NCI-H187 (cell line): ENCODE measurements around the gene OR4N2.
"Not testable (repeated sequence)": the region's sequence is repeated elsewhere in the genome, so short reads cannot be mapped to it uniquely, and the experiment has no call there.

Source experiments
- DNase-seq, 2 experiments: peaks; one replicate each; lab custom pipeline; 2025; lab: John Stamatoyannopoulos, UW

The OR4N2 gene, protein sequence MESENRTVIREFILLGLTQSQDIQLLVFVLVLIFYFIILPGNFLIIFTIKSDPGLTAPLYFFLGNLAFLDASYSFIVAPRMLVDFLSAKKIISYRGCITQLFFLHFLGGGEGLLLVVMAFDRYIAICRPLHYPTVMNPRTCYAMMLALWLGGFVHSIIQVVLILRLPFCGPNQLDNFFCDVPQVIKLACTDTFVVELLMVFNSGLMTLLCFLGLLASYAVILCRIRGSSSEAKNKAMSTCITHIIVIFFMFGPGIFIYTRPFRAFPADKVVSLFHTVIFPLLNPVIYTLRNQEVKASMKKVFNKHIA

DNA sequence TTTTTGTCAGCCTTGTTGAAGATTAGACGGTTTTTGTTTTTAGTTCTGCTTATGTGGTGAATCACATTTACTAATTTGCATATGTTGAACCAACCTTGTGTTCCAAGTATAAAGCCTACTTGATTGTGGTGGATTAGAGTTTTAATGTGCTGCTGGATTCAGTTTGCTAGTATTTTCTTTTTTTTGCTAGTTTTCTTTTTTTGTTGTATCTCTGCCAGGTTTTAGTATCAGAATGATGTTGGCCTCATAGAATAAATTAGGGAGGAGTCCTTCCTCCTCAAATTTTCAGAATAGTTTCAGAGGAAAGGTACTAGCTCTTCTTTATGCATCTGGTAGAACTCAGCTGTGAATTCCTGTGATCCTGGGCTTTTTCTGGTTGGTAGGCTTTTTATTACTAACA lies at the start of gene OR4N2:
OR4N2 (plus strand) TSS at position 301 of the 400 bp plus-strand sequence. CDS start 23,679 bp downstream, outside the sequence.
- DNase-seq, result not testable (repeated sequence)

DNA sequence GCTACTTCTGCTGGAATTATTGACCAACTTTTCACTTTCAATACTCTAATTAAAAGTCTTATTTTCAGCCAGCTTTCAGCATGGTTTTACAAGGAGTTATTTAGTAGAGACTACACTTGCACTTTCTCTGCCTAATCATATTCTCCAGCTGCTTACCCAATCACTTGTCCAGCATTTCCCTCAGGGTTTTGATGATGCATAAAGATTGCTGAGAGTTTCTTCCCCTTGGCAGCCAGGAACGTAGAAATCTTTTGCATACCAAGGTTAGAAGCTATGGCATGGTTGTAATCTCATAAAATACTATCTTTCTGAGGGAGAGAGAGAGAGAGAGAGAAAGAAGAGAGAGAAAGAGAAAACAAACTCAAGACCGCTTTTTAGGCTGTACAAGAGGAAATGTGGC lies 49.4 kb upstream of the OR4N2 start:
- no peak for DNase-seq

DNA sequence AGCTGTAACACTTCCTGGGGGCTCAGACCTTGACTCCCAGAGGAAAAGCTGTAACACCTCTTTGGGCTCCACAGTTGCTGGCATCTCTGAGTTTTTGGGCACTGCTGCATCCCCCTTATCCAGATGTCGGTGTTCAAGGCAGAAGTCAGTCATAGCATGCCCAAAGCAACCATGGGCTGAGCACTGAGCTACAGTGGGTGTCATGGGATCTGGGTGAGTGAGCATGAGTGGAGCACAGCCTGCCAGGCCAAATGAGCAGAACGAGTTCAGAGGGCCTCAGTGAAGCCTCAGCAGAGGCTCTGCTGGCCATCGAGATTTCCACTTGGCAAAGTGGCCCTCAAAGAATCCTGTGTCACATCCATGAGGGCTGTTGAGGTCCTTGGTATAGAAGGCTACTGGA lies 32.1 kb upstream of the OR4N2 start:
- not testable (repeated sequence) for DNase-seq

DNA sequence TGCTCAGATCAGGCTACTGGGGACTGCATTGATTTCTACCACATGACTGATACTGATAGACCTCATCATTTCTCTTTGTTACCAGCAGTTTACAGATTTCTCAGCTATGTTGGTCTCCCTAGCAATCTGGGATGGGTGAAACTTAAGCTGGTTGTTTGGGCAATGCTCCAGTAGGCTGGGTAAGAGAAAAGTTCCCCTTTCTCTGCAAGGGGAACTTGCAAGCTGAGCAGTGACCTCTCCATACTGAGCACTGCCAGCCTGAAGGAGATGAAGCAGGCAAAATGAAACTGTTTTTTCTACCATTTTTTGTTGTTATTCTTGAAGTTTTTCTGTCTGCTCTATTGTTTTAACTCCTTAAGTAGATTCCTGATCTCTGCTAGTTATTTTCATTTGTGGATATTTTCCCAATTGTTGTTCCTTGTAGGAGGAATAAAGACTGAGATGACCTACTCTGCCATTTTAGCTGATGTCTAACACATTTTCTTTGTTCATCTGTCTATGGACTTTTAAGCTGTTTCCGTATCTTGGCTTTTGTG lies 31.6 kb upstream of the OR4N2 start:
- DNase-seq, result no peak

DNA sequence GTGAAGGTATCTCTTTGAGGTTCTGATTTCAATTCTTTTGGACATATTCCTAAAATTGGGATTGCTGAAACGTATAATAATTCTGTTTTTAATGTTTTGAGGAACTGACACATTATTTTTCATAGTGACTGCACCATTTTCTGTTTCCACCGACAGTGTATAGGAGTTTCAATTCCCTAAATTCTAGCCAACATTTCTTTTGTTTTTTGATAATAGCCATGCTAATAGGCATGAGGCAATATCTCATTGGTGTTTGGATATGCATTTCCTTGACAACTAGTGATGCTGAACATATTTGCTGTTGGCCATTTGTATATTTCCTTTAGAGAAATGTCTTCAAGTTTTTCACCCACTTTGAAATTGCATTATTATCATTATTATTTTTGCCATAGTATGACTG lies 31.1 kb upstream of the OR4N2 start:
- DNase-seq, result not testable (repeated sequence)

DNA sequence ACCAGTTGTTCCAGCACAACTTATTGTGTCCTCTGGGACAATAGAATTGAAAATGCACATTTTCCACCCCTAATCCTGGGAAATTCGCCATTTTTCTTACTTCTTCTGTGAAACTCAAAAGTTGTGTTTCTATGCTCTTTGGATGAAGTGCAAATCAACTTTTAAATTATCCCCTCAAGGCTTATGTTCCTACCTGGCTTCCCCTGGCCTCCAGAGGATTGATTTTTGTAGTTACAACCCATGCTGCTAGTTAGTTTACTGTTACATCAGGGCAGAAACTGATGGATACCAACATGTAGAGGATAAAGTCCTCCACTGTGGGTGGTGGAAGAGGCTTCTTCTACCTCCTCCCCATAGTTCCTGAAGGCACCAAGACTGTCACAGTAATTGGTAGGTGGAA lies 30.4 kb upstream of the OR4N2 start, which contains the start of gene OR4M1:
OR4M1 (plus strand) TSS at position 301 of the 400 bp plus-strand sequence. CDS start 6,819 bp downstream, outside the sequence.
- not testable (repeated sequence) for DNase-seq

DNA sequence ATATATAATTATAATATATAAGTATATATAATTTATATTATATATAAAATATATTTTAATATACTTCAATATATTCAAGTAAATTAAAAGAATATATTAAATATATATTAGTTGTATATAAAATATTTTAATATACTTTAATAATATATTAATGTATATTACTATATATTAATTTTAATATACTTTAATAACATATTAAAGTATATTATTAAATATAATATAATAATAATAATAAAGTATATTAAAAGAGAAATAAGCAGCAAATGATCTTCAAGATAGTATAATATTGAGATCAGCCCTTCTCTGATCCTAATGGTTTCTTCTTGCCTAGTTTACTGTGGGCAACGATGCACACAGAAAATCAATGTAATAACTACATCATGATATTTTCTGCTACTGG lies 28.0 kb upstream of the OR4N2 start:
- DNase-seq, result no peak

DNA sequence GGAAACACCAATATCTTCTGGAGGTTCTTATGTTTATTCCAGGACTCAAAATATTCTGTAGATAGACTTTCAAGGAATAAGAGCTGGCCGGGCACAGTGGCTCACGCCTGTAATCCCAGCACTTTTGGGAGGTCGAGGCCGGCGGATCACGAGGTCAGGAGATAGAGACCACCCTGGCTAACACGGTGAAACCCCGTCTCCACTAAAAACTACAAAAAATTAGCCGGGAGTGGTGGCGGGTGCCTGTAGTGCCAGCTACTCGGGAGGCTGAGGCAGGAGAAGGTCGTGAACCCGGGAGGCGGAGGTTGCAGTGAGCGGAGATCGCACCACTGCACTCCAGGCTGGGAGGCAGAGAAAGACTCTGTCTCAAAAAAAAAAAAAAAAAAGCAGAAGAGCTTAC lies 17.7 kb upstream of the OR4N2 start:
- not testable (repeated sequence) for DNase-seq

DNA sequence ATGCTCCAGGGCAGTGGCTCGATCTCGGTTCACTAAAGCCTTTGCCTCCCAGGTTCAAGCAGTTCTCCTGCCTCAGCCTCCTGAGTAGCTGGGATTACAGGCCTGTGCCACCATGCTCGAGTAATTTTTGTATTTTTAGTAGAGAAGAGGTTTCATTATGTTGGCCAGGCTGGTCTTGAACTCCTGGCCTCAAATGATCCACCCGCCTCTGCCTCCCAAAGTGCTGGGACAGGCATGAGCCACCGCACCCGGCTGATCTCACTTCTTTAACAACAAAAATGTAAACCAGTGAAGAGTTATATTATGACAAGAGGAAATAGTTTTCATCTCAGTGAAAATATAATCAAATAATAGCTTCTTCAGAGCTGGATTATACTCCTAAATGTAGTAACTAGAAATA lies 16.3 kb upstream of the OR4N2 start:
- not testable (repeated sequence) for DNase-seq

DNA sequence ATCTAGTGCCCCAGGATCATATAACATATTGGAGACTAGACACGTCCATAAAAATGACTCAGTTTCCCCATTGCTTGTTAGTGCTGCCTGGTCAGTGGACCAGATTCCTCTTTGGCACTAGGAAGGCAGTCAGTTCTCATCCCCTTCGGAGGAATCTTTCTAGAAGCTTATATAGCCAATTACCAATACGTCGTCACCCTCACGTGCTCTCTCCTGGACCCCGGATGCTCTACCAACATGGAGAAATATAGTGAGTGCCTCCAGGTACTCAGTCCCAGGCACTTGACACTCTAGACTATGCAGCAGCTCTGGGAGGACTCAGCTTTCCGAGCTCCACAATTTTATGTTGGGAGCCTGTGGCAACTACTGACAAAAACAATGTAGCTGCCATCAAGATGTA lies 15.4 kb upstream of the OR4N2 start:
- not testable (repeated sequence) for DNase-seq

DNA sequence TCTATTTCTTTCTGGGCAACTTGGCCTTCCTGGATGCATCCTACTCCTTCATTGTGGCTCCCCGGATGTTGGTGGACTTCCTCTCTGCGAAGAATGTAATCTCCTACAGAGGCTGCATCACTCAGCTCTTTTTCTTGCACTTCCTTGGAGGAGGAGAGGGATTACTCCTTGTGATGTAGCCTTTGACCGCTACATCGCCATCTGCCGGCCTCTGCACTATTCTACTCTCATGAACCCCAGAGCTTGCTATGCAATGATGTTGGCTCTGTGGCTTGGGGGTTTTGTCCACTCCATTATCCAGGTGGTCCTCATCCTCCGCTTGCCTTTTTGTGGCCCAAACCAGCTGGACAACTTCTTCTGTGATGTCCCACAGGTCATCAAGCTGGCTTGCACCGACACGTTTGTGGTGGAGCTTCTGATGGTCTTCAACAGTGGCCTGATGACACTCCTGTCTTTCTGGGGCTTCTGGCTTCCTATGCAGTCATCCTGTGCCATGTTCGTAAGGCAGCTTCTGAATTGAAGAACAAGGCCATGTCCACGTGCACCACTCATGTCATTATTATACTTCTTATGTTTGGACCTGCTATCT lies 7.0 kb upstream of the OR4N2 start:
- DNase-seq, result not testable (repeated sequence)

DNA sequence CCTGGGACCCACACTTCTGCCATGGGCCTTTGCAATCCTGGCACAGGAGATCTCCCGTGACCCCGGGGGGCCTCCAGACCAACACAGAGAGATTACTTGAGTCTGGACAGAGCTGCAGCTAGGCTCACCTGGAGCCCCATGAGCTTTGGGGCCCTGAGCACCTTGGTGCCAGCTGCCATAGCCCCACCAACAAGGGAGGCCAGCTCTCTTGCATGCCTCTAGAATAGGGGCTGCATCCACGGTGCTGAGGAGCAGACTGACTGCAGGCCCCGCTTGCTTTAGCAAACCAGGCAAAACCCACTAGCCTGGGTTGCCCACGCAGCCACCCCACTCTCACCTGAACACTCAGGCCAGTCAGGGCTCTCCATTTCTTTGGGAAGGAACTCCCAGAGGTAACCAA lies 3.7 kb upstream of the OR4N2 start:
- DNase-seq, result no peak

DNA sequence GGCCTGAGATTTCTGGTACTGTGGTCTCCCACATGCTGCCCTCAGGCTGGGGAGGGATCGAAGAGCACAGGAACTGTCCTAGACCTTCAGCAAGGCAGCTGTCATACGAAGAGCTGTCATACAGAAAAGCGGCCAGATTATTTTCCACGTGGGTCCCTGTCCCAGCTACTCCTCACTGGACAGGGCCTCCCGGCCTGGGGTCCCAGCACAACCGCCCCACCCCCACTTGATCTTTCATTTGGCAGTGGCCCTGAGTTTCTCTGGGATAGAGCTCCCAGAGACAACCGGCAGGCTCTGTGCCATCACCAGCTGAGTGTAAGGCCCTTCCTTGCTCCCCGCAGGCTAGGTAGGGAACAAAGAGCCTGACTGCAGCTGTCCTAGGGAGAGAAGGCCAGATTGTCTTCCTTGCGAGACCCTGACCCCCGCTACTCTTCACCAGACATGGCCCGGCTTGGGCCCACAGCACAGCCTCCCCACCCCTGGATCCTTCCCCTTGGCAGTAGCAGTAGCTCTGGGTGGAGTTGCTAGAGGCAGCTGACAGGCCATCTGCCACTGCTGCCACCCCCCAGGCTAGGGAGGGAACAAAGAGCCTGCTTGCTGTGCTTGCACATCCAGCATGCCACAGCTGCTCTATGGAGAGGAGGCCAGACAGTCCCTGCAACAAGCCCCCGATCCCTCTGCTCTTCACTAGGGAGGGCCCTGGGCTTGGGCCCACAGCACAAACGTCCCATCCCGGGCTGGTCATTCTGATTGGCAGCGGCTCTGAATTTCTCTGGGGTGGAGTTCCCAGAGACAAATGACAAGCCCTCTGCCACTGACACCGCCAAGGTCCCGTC lies 3.1 kb upstream of the OR4N2 start:
- DNase-seq, result no peak

DNA sequence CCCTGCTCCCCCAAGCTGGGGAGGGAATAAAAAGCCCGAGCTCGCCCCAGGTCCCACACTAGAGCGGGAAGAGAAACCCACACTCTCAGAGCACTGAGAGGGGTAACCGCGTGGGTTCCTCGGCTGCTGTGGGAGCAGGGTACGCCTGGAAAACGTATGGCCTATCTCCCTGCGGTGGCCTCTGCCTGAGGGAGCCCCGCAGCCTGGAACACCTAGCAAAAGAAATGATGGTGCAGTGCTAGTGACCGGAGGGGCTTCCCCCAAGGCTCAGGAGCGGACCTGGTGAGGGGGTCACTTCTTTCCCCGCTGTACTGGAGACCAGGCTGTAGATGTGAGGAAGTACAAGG lies 2.5 kb upstream of the OR4N2 start:
- no peak for DNase-seq

DNA sequence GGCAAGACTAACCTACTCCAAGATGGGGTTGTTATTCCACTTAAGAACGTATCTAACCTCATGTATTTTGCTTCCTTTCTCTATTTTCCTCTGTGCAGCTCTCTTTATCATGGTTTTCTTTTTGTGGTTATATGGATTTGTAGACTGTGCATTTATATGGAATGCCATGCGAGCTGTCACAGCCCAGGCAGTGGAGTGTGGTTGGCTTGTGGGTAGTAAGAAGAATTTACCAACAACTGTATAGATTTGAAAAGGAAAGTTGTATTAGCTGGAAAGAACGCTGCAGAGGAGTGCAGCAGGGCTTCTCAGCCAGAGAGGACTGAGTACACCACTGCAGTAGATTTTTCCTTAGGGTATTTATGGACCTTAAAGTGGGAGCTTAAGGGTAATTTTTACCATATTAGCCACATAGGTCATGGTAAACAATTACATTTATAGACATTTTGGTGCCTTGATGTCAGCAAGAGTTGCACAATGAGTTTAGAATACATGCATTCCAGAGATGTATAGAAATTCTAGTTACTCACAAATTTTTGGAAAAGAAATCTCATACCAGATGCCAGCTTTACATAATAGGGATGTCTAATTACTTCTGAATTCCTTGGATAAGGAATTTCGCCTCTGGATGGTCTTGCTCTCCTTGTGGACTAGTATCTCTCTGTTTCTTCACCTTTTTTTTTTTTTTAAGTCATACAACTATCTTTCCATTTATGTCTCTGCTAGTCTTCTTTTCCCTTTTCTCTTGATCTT lies 9.8 kb downstream of the OR4N2 start:
- DNase-seq, result not testable (repeated sequence)

DNA sequence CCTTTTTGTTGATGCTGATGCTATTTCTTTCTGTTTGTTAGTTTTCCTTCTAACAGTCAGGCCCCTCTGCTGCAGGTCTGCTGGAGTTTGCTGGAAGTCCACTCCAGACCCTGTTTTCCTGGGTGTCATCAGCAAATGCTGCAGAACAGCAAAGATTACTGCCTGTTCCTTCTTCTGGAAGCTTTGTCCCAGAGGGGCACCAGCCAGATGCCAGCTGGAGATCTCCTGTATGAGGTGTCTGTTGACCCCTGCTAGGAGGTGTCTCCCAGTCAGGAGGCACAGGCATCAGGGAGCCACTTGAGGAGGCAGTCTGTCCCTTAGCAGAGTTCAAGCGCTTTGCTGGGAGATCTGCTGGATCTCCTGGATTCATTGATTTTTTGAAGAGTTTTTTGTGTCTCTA lies 16.3 kb downstream of the OR4N2 start:
- DNase-seq, result not testable (repeated sequence)

DNA sequence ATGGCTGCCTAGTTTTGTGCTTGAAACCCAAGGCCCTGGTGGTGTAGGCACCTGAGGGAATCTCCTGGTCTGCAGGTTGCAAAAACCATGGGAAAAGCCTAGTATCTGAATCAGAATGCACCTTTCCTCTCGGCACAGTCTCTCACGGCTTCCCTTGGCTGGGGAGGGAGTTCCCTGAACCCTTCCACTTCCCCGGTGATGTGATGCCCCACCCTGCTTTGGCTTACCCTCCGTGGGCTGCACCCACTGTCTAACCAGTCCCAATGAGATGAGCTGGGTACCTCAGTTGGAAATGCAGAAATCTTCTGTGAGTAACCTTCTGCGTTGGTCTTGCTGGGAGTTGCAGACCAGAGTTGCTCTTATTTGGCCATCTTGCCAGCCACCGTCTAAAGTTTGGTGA lies 17.4 kb downstream of the OR4N2 start:
- not testable (repeated sequence) for DNase-seq

DNA sequence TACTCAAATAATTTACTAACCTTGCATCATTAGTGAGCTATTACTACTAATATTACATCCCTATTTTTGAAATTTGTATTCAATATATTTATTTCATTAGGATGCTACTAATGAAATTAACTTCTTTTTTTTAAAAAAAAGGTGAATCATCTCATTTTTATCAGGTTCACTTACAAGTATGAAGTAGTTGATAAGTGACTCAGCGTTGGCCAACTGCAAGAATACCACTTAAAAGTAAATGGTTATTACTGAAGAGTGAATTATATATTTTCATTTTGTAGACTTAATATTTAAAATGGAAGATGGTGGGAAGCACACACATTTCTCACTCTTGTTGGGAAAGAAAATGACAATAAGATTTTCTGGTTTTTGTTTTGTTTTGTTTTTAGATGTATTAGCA lies 19.6 kb downstream of the OR4N2 start:
- DNase-seq, result no peak

DNA sequence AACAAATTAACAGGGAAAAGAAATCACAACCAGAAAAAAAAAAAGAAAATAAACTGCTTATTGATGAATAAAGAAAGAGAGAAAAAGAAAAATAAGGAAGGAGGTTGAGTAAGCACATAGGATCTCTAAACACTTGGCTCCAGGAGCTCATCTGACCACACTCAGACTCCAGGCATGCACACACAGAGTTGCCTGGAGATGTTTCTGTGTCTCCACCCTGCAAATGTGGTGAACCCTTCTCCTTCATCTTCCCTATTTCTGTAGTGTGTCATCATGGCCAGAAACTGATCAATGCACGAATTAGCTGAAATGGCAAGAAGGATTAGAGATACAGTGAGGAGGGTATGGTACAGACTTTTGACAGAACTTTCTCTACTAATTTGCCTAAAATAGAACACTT lies 20.2 kb downstream of the OR4N2 start:
- DNase-seq, result no peak

DNA sequence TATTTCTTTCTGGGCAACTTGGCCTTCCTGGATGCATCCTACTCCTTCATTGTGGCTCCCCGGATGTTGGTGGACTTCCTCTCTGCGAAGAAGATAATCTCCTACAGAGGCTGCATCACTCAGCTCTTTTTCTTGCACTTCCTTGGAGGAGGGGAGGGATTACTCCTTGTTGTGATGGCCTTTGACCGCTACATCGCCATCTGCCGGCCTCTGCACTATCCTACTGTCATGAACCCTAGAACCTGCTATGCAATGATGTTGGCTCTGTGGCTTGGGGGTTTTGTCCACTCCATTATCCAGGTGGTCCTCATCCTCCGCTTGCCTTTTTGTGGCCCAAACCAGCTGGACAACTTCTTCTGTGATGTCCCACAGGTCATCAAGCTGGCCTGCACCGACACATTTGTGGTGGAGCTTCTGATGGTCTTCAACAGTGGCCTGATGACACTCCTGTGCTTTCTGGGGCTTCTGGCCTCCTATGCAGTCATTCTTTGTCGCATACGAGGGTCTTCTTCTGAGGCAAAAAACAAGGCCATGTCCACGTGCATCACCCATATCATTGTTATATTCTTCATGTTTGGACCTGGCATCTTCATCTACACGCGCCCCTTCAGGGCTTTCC lies 24.2 kb downstream of the OR4N2 start:
- not testable (repeated sequence) for DNase-seq

DNA sequence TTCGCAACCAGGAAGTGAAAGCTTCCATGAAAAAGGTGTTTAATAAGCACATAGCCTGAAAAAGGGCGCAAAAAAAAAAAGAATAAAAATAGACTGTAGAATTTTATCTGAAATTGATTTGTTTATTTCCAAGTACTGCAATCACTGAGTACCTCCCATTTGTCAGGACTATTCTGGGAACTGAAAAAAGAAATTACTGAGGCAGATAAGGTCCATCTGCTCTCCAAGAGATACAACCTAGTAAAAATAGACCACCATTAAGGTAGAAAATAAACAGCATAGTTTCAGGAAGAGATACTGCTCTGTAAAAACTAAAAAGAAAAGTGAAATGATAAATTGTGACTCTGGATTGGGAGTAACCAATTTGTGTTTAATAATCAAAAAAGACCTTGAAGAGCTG lies 24.7 kb downstream of the OR4N2 start:
- DNase-seq, result no peak
